HG03064 (cell line): ENCODE data around the gene LCN10.

Source experiments
- ATAC-seq: cut with Tn5 transposase; IDR thresholded peaks from one replicate; pipeline ENCODE4 v1.9.1; 2021; ENCODE audit warnings: low read depth; ENCODE audit not compliant: unreplicated experiment

Gene LCN10

DNA sequence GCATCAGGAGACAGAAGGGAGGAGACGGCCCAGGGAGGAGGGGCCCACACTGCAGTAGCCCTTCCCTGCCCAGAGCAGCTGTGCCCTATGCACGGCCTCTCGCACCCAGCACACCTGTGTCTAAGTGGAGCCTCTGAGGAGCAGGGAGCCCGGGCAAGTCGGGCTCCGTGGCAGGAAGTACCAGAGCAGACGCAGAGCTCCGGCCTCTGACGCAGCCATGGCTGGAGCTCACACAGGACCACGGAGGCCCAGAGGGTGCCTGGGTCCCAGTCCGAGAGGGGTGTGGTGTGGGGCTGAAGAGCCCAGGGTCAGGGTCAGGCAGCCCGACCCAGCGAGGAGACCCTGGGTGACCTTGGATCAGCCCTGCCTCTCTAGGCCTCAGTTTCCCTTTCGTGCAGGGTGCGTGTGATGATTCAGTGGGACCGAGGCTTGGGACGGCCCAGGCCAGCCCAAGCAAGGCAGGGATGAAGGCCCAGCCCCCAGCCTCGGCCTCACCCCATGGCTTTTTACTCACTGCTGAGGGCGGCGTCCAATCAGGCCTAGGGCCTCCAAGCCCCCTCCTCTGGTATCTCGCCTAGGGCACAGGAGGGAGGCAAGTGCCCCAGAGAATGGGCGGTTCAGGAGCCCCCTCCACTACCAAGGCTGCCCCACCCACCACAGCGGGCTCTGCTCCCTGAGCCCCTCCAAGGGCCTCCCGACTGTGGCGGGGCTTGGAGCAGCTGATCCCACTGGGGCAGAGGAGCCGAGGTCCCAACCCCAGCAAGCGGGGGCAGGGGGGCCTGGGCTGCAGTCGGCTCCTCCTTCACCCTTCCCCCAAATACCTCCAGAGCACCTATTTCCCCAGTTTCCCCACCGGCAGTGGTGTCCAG, 51.2 kb downstream of the LCN10 start:
- ATAC-seq, result no peak

DNA sequence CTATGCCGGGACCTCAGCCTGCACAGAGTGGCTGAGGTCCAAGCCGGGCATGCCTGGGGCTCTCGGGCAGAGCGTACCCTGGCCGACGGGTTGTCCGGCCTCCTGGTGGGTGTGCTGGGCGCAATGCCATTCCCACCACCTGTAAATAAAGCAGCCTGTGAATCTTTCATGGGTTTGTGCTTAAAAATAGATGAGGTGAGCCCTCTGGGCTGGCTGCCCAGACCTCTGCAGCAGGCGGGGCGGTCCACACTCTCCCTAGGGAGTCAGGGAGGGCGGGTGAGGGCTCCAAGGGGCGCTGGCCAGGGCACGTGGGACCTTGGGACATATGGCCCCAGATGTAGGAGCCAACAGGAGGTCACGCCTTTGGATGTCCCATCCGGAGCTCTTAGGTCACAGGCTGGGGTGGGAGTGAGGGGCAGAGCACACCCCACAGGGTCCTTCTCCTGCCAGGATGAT, 51.9 kb downstream of the LCN10 start:
- ATAC-seq, result no peak

DNA sequence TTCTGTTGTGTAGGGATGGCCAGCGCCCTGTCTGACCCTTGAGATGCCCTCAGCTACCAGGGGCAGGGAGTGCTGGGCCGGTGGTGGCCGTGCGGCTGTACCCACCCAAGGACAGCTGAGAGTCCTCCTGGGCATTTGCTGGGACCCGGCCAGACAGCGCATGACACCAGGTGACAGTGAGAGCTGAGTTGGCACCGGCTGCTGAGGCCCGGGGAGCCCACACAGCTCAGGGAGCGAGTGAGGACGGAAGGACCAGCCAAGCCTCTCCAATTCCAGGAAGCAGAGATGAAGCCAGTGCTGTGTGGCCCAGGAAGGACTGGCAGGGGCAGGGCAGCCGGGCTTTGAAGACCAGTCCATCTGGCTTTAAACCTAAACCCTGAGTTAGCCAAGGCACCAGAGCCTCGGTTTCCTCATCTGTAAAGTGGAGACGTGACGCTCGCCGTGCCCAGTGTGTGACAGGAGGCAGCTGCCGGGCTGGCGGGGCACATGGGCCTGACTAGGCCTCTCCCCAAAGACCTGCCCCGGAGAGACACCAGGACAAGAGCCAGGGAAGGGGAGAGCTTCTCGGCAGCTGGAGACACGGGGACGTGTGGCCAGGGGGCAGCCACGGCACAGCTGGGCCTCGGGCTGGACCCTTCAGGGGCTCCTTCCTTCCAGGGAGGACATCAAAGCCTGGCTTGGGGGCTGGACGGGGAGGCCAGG, 52.5 kb downstream of the LCN10 start:
- no peak for ATAC-seq

DNA sequence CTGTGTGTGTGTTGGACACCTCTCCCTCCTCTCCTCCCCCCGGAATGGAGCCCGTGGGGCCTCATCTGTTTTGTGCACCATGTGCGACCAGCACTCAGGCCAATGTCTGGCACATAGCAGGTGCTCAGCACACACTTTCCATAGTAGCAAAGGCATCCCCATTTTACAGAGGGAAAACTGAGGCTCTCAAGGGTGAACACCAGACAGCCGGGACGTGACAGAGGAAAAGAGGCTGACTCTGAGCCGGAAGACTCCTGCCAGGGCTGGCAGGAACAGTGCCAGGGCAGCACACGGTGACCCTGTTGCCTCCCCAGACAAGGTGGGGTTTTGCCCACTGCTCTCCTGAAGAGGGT, 53.7 kb downstream of the LCN10 start:
- ATAC-seq, result no peak

DNA sequence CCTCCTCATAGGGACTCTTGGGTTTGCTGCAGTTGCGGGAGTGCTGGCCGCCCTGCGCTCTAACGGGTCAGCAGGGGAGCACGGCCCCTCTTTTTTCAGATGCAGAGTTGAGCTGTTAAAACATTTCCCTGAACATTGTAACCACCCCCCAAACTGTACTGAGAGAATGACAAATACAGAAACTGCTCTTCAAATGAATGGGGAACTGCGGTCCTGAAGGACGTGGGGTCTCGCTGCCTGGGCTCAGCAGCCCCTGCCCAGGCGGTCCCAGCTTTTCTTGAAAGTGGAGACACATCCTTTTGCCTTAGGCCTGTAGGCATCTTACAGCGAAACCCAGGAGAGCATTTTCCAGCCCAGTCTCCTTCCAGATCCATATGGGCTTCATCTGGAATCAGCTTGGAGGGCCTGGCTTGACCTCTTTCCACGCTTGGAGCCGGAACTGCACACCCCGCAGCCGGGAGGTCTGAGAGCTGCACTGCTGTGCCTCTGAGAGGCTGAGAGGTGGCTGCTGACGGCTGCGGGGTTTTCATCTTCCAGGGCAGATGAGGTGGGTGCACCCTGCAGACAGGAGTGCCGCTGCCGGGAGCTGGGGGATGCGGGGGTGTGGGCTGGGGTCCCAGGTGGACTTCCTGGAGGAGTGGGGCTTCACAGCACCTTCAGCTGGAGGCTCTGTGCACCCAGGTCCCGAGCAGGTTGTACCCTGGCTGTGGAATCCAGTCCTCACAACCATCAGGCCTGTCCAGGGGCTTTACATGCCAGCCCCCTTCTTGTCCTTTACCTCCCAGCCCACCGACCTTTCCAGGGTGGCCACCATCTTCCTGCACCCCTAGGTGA, 54.2 kb downstream of the LCN10 start:
- no peak for ATAC-seq
